ENCODE data around the gene PRDM11.

DNA sequence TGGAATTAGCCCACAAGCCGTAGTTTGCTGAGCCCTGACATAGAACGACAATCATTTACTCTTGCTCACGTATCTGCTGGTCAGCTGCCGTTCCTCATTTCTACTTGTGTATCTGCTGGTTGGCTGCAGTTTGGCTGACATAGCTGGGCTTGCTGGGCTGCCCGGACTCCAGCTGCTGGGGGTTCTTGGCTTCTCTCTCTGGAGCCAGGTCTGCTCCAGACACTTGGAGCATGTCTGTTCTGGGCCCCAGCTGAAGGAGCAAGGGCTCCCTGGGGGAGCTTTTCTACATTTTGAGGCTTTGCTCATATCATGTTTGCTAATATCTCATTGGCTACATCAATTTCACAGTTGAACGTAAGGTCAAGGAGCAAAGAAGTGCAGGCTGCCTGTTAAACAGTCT lies 47.3 kb downstream of the PRDM11 start:
- TF ChIP-seq, protein P1, sequence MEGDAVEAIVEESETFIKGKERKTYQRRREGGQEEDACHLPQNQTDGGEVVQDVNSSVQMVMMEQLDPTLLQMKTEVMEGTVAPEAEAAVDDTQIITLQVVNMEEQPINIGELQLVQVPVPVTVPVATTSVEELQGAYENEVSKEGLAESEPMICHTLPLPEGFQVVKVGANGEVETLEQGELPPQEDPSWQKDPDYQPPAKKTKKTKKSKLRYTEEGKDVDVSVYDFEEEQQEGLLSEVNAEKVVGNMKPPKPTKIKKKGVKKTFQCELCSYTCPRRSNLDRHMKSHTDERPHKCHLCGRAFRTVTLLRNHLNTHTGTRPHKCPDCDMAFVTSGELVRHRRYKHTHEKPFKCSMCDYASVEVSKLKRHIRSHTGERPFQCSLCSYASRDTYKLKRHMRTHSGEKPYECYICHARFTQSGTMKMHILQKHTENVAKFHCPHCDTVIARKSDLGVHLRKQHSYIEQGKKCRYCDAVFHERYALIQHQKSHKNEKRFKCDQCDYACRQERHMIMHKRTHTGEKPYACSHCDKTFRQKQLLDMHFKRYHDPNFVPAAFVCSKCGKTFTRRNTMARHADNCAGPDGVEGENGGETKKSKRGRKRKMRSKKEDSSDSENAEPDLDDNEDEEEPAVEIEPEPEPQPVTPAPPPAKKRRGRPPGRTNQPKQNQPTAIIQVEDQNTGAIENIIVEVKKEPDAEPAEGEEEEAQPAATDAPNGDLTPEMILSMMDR (conservative IDR thresholded peaks at IDR 0.05 in 1 of 2, IDR thresholded peaks at IDR 0.05 in 1 of 2; ENCODE audit: extremely low read depth in 1 of 2, insufficient read depth in 1 of 2, low read depth in 1 of 2, low read length in 2 of 2) = no peak
- no peak for TF ChIP-seq EZH2 (IDR thresholded peaks at IDR 0.05; ENCODE audit: borderline replicate concordance, low read length)
